K562 (cell line): Measurements from ENCODE around the gene STX18. TPM values are rescaled to one million over a fixed set of nuclear protein-coding genes. Genes with fewer than 3 reads are reported as not detected.
A peak's percentile ranks its signal among the peaks of the same experiment; 100 is the strongest.

Experiments
- ATAC-seq: fragments of 200-7000 bp; cut with Tn5 transposase; 3 replicates; pipeline ENCODE4 v1.9.1; 2020; ENCODE audit warnings: moderate library complexity
- BruUV-seq: library from RNA; stranded (reverse); fragments of 400-500 nt; replicated peaks from 2 replicates; lab custom pipeline; 2021; lab: Mats Ljungman, UMichigan
- CTCF ChIA-PET: fragments of 300-600 bp; formaldehyde crosslinking; extraction: SDS; loops from one replicate; lab custom pipeline; 2021; ENCODE audit warnings: low intra/inter-chr PET ratio; lab: Yijun Ruan, JAX
- POLR2A ChIA-PET: fragments of 300-600, 350-650 bp; sonication (Branson Sonifier 250); formaldehyde crosslinking; extraction: SDS; loops from one replicate; lab custom pipeline; 2021; ENCODE audit warnings: antibody characterized with exemption, inconsistent platforms; lab: Yijun Ruan, JAX
- DNase-seq, 4 experiments: peaks; one replicate each; pipeline versions ENCODE4 v3.0.0 to v3.0.0-alpha.2; 2011 to 2018; ENCODE audit warnings: low spot score in 3 of 4, mixed read lengths in 3 of 4; ENCODE audit errors: extremely low read depth in 1 of 4
- FAIRE-seq: peaks from 2 replicates; lab custom pipeline; 2011; peaks lifted over from hg19 to GRCh38; lab: Jason Lieb, UNC
- H2AFZ ChIP-seq: 2 replicates; pipeline ENCODE4 v1.6.0; 2011; ENCODE audit warnings: low read depth, low read length, control low read depth, inconsistent platforms
- H3K27ac ChIP-seq: fragments of 200-600 bp; 3 replicates; pipeline ENCODE4 v1.8.0; 2011; ENCODE audit warnings: low read depth, mild to moderate bottlenecking, control low read depth, inconsistent platforms, low read length, moderate library complexity, mixed read lengths; ENCODE audit errors: extremely low read depth
- H3K27me3 ChIP-seq, 2 experiments: fragments of 300-600 bp in 1 of 2; 2 replicates in 1 of 2; 3 replicates in 1 of 2; pipeline versions ENCODE4 v1.6.0 to v1.8.0; 2011; ENCODE audit warnings: inconsistent platforms in 2 of 2, low read length in 2 of 2, mild to moderate bottlenecking in 1 of 2, mixed read lengths in 1 of 2, moderate library complexity in 1 of 2; ENCODE audit not compliant: control insufficient read depth in 2 of 2, insufficient read depth in 2 of 2
- H3K36me3 ChIP-seq: fragments of 300-600 bp; 3 replicates; pipeline ENCODE4 v1.8.0; 2011; ENCODE audit warnings: mild to moderate bottlenecking, low read length, inconsistent platforms; ENCODE audit not compliant: control insufficient read depth, insufficient read depth
- H3K4me1 ChIP-seq, 2 experiments: fragments of 200-600 bp in 1 of 2; replicated peaks in 1 of 2; 2 replicates in 1 of 2; 3 replicates in 1 of 2; pipeline versions ENCODE4 v1.5.1 to v1.8.0; 2011; ENCODE audit warnings: inconsistent platforms in 2 of 2, low read length in 2 of 2, mild to moderate bottlenecking in 1 of 2, mixed read lengths in 1 of 2, moderate library complexity in 1 of 2; ENCODE audit not compliant: control insufficient read depth in 2 of 2, insufficient read depth in 2 of 2
- H3K4me2 ChIP-seq: 2 replicates; pipeline ENCODE4 v1.6.1; 2011; ENCODE audit warnings: low read length, control low read depth, inconsistent platforms, mixed read lengths; ENCODE audit not compliant: insufficient read depth
- H3K4me3 ChIP-seq: fragments of 200-600 bp; sonication (generic), shearing (Covaris generic); 2 replicates; pipeline ENCODE4 v1.5.1; 2016; ENCODE audit warnings: control low read depth, inconsistent platforms
- H3K79me2 ChIP-seq: fragments of 200-600 bp; 3 replicates; pipeline ENCODE4 v1.8.0; 2011; ENCODE audit warnings: low read length, inconsistent platforms; ENCODE audit not compliant: control insufficient read depth, insufficient read depth
- H3K9ac ChIP-seq, 2 experiments: 2 replicates each; pipeline versions ENCODE4 v1.6.0 to v1.6.1; 2011; ENCODE audit warnings: low read depth in 2 of 2, low read length in 2 of 2, control low read depth in 1 of 2, inconsistent platforms in 1 of 2, mild to moderate bottlenecking in 1 of 2, mixed read lengths in 1 of 2; ENCODE audit not compliant: insufficient read depth in 1 of 2
- H3K9me1 ChIP-seq: one replicate; pipeline ENCODE4 v1.6.0; 2011; ENCODE audit warnings: inconsistent platforms, mild to moderate bottlenecking, low read length, moderate library complexity; ENCODE audit not compliant: control insufficient read depth, insufficient read depth
- H3K9me3 ChIP-seq: replicated peaks from 2 replicates; pipeline ENCODE4 v1.5.1; 2011; ENCODE audit warnings: low read depth, low read length, inconsistent platforms; ENCODE audit not compliant: control insufficient read depth, insufficient read depth
- H4K20me1 ChIP-seq: replicated peaks from 2 replicates; pipeline ENCODE4 v1.6.1; 2011; ENCODE audit warnings: low read length, inconsistent platforms, mixed read lengths; ENCODE audit not compliant: control insufficient read depth, insufficient read depth
- BRCA1 ChIP-seq, 2 experiments: fragments of 450-650 bp in 1 of 2; sonication (generic) in 1 of 2; formaldehyde crosslinking in 1 of 2; IDR thresholded peaks; 2 replicates each; pipeline versions ENCODE4 v1.5.0 to v1.6.1; 2017 to 2020; ENCODE audit warnings: mild to moderate bottlenecking in 1 of 2, missing genetic modification reagents in 1 of 2
- CREM ChIP-seq: IDR thresholded peaks from 2 replicates; pipeline ENCODE4 v1.6.1; 2014; ENCODE audit warnings: antibody characterized with exemption, low read depth
- FOXK2 ChIP-seq, 2 experiments: fragments of 450-650 bp; IDR thresholded peaks in 1 of 2; conservative IDR thresholded peaks in 1 of 2; 2 replicates each; pipeline ENCODE4 v1.6.1; 2016; ENCODE audit warnings: low read depth in 2 of 2, mild to moderate bottlenecking in 1 of 2
- RBM15 ChIP-seq: fragments of 200-400 bp; formaldehyde crosslinking; IDR thresholded peaks from 2 replicates; pipeline ENCODE4 v1.6.1; 2018; ENCODE audit warnings: mild to moderate bottlenecking, low read length, moderate library complexity; ENCODE audit not compliant: insufficient read depth
- SNIP1 ChIP-seq: fragments of 450-650 bp; IDR thresholded peaks from 2 replicates; pipeline ENCODE4 v1.7.1; 2017; ENCODE audit warnings: low read depth, mild to moderate bottlenecking
- XRCC4 ChIP-seq: IDR thresholded peaks from one replicate; pipeline ENCODE4 v1.6.1; 2011; ENCODE audit not compliant: insufficient read depth, insufficient read length; ENCODE audit errors: extremely low read depth
- ZNF232 ChIP-seq: sonication (generic); formaldehyde crosslinking; IDR thresholded peaks from 2 replicates; pipeline ENCODE4 v1.8.0; 2022; ENCODE audit warnings: mild to moderate bottlenecking, missing genetic modification reagents
- ZNF561 ChIP-seq: fragments of 450-650 bp; formaldehyde crosslinking; conservative IDR thresholded peaks from 2 replicates; pipeline ENCODE4 v1.4.0; 2020; ENCODE audit warnings: mild to moderate bottlenecking, moderate library complexity
- ZNF766 ChIP-seq: fragments of 200-800 bp; sonication (Bioruptor generic); conservative IDR thresholded peaks from 2 replicates; pipeline ENCODE4 v1.6.1; 2016; ENCODE audit warnings: missing genetic modification characterization, missing compliant biosample characterization
- WGBS: fragments of 100-300 bp; shearing (Covaris generic); methylation state at CpG from one replicate; pipeline ENCODE4 v1.1.6; 2016; ENCODE audit warnings: low coverage, mixed read lengths; ENCODE audit not compliant: insufficient coverage; ENCODE audit errors: missing lambda C conversion rate; 5-methylcytosine and 5-hydroxymethylcytosine counted together
- in situ Hi-C: fragments of 300-500 bp; cut with MboI; formaldehyde crosslinking; loops from 4 replicates; pipeline ENCODE4 v1.15.0; 2018; ENCODE audit warnings: inconsistent platforms, mixed read lengths
- intact Hi-C: fragments of 100-400 bp; cut with micrococcal nuclease; formaldehyde crosslinking; loops from 2 replicates; pipeline ENCODE4 v1.14.2; 2022
- polyA plus RNA-seq, 8 experiments: library from polyadenylated mRNA; depleted of rRNA in 4 of 8; stranded (reverse) in 5 of 8; unstranded in 3 of 8; fragments of >200 nt; fragmentation: Nextera tagmentation in 2 of 8; fragmentation: Illumina TruSeq in 1 of 8; extraction: Ambion mirVana in 2 of 8; extraction: Trizol in 1 of 8; gene quantifications; 2 replicates each; pipeline versions ENCODE4 v1.2.1 to v1.2.3, GENCODE V29; 2011 to 2014; ENCODE audit warnings: inconsistent platforms in 1 of 8, missing spikeins in 1 of 8
- total RNA-seq, 7 experiments: library from RNA; depleted of rRNA in 6 of 7; stranded (reverse); fragments of >200 nt in 6 of 7; fragmentation: Illumina TruSeq in 2 of 7; extraction: Trizol in 2 of 7; gene quantifications; 2 replicates each; pipeline versions ENCODE4 v1.2.1 to v1.2.3, GENCODE V29; 2011 to 2021; ENCODE audit warnings: low replicate concordance in 1 of 7
- TF ChIP-seq, protein P1 (sequence below), 2 experiments: fragments of 450-650 bp in 1 of 2; sonication (generic) in 1 of 2; formaldehyde crosslinking in 1 of 2; IDR thresholded peaks in 1 of 2; conservative IDR thresholded peaks in 1 of 2; 2 replicates each; pipeline versions ENCODE4 v1.6.1 to v1.8.1; 2016 to 2023; ENCODE audit warnings: mild to moderate bottlenecking in 2 of 2, moderate library complexity in 2 of 2, inconsistent platforms in 1 of 2, missing genetic modification reagents in 1 of 2

STX18 gene
- total and polyA plus RNA-seq, 9 of the 15 experiments (the other 6 are each of a cell fraction or from before 2014, with no cell fraction given), result 6.2 to 41.7 (median 22.7) TPM

DNA sequence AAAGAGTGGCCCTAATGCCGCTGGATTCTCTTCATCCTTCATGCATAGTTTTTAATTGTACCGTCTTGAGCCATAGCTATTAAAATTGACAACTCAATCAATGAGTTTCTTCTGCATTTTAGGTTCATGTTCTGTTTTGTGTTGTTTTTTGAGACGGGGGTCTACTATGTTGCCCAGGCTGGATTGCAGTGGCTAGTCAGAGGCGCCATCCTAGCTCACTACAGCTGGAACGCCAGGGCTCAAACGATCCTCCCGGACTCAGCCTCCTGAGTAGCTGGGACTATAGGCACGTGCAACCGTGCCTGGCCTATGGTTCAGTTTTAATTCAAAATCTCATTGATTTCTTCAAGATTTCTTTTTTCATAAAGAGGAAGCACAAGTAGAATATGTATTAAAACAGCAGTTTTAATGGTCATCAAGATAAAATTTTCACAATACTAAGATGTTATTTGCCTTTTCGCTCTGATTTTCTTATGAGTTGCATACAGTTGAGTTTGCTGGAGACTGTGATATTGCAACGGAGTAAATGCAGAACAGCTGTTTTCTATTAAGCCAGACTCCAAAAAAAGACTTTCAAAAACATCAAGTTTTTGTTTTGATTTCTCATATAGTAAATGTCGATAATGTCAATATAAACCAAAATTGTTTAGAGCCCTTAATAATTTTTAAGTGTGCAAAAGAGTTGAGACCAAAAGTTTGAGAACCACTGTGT lies 1.1 kb upstream of the STX18 start:
- H4K20me1 ChIP-seq, result peaks cover 13% of the 10 kb centered on the region; the same call in 1 of the 2 replicates
- H3K27ac ChIP-seq, result no peak overlapping the region
- POLR2A ChIA-PET, result interaction anchor here (0.9 to 2.2 kb wide), 7 partner anchors 9 to 135 kb away, joined by 3 to 18 read pairs (median 8); no protein-coding TSS in a partner anchor
- WGBS, result 56% methylated on average over 12 of the region's 12 CpGs
- H3K79me2 ChIP-seq, result peaks cover 40% of the 10 kb centered on the region
- no peaks in the 10 kb centered on the region for H3K9me3 ChIP-seq
- intact Hi-C loops (no loop called here), in situ Hi-C loops (no loop called here)
- CTCF ChIA-PET, result no interaction called here
- H3K4me3 ChIP-seq, result peak overlapping the region; percentile 82
- peak overlapping the region; percentile 95 for H3K4me2 ChIP-seq
- H3K9ac ChIP-seq, result peak overlapping the region in 1 of 2 experiments; percentile 82; a peak in 2 of 4 replicates
- TF ChIP-seq ZNF232 (no peak), ZNF561 (CRISPR knock-in tag) (no peak), SNIP1 (no peak)
- TF ChIP-seq, all 486 proteins: peak for 0
- Histone ChIP-seq H3K9me1 (peaks cover 5% of the 10 kb centered on the region), H2AFZ (peak overlapping the region; percentile 97), H3K27me3 (no peaks in the 10 kb centered on the region), H3K4me1 (peaks cover 7 to 19% of the 10 kb centered on the region in 2 experiments; a peak in 3 of 5 replicates), H3K36me3 (no peaks in the 10 kb centered on the region)
- FAIRE-seq (no peak), DNase-seq (no peak), ATAC-seq (no peak)
- BruUV-seq, result no TSS peak

- intact Hi-C loops (no loop called here), in situ Hi-C loops (no loop called here)
- BruUV-seq, result TSS peak; percentile 57
- Histone ChIP-seq H3K9me1 (peaks cover 5% of the 10 kb centered on the region), H3K9ac (peak overlapping the region; percentile 82 to 95), H3K27me3 (no peaks in the 10 kb centered on the region), H3K27ac (peak overlapping the region; percentile 74), H3K36me3 (no peaks in the 10 kb centered on the region), H4K20me1 (peaks cover 15% of the 10 kb centered on the region; the same call in 1 of the 2 replicates), H3K4me2 (peak overlapping the region; percentile 95), H3K79me2 (peaks cover 41% of the 10 kb centered on the region), H3K9me3 (no peaks in the 10 kb centered on the region), H3K4me3 (peak overlapping the region; percentile 82), H3K4me1 (peaks cover 7 to 19% of the 10 kb centered on the region in 2 experiments; a peak in 3 of 5 replicates), H2AFZ (peak overlapping the region; percentile 97)
- WGBS, result 3% methylated on average over 10 of the region's 10 CpGs
- DNase-seq, result peak in 3 of 4 experiments; percentile 21 to 57 (median 43)
- peak; percentile 71 for ATAC-seq
- FAIRE-seq, result peak; percentile 67
- ChIA-PET CTCF (no interaction called here), POLR2A (interaction anchor here (0.6 to 2.2 kb wide), 2 partner anchors 15 to 1352 kb away, joined by 3 to 18 read pairs; partner anchors contain the start of gene CRMP1)
- TF ChIP-seq RBM15, result no peak
- TF ChIP-seq, protein P1, sequence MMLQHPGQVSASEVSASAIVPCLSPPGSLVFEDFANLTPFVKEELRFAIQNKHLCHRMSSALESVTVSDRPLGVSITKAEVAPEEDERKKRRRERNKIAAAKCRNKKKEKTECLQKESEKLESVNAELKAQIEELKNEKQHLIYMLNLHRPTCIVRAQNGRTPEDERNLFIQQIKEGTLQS (IDR thresholded peaks at IDR 0.05), result peak; percentile 66
- TF ChIP-seq, protein P1 (CRISPR knock-in tag; conservative IDR thresholded peaks at IDR 0.05), result no peak
- TF ChIP-seq CREM, result peak; percentile 61
- TF ChIP-seq ZNF766, result 0 out of 2 replicates have a peak, but pooled peaks have one; percentile 37
- TF ChIP-seq FOXK2 (conservative IDR thresholded peaks at IDR 0.05 in 1 of 2, IDR thresholded peaks at IDR 0.05 in 1 of 2; ENCODE audit: low read depth in 2 of 2), result peak; percentile 25 to 35; a peak in 1 of 4 replicates
- TF ChIP-seq XRCC4, result no peak
- no peak for TF ChIP-seq BRCA1 (IDR thresholded peaks at IDR 0.05)
- TF ChIP-seq BRCA1 (CRISPR knock-in tag; IDR thresholded peaks at IDR 0.05), result no peak
Observed at GRCh38 chr4:4541040-4541631, 712 bp downstream of the STX18 start.
